Thyroid gland (tissue), 4 donors: Measurements from ENCODE around the gene CCDC34. TPM values are rescaled to one million over a fixed set of nuclear protein-coding genes. Genes with fewer than 3 reads are reported as not detected.

ENCODE experiments used
- DNase-seq, 2 donors: peaks; one replicate each; pipeline ENCODE4 v3.0.0-alpha.2; 2019
- H3K27ac ChIP-seq, 3 donors: fragments of 200-600 bp; sonication (generic); 1 replicate in 2 of 3; 2 replicates in 1 of 3; pipeline ENCODE4 v1.5.1; 2016 to 2019; ENCODE audit warnings: mild to moderate bottlenecking in 1 of 3, moderate library complexity in 1 of 3
- H3K27me3 ChIP-seq: fragments of 200-600 bp; sonication (generic); one replicate; pipeline ENCODE4 v1.5.1; 2019
- H3K36me3 ChIP-seq, 2 donors: fragments of 200-600 bp; sonication (generic); one replicate each; pipeline ENCODE4 v1.5.1; 2016 to 2019
- H3K4me1 ChIP-seq, 2 donors: fragments of 200-600 bp; sonication (generic); one replicate each; pipeline ENCODE4 v1.5.1; 2017 to 2019
- H3K4me3 ChIP-seq, 3 donors: fragments of 200-600 bp; sonication (generic); replicated peaks in 1 of 3; 1 replicate in 2 of 3; 2 replicates in 1 of 3; pipeline ENCODE4 v1.5.1; 2016; ENCODE audit warnings: mild to moderate bottlenecking in 1 of 3
- H3K9me3 ChIP-seq: fragments of 200-600 bp; sonication (generic); one replicate; pipeline ENCODE4 v1.5.1; 2017
- CTCF ChIP-seq, 6 experiments: fragments of 200-600 bp in 3 of 6; fragments of 450-650 bp in 3 of 6; sonication (generic) in 3 of 6; IDR thresholded peaks; one replicate each; pipeline ENCODE4 v1.5.1; 2016 to 2019; ENCODE audit warnings: antibody characterized with exemption in 6 of 6, mild to moderate bottlenecking in 2 of 6, inconsistent platforms in 1 of 6, moderate library complexity in 1 of 6
- POLR2A ChIP-seq, 2 donors: fragments of 450-650 bp; IDR thresholded peaks; one replicate each; pipeline ENCODE4 v1.6.1; 2017; ENCODE audit warnings: antibody characterized with exemption in 2 of 2, mild to moderate bottlenecking in 2 of 2, moderate library complexity in 1 of 2
- WGBS, 2 donors: methylation state at CpG; one replicate each; pipeline ENCODE4 v1.1.5; 2017; 5-methylcytosine and 5-hydroxymethylcytosine counted together
- intact Hi-C: fragments of 100-400 bp; cut with DNase I; formaldehyde crosslinking; loops from one replicate; pipeline ENCODE4 v1.15.1; 2023
- total RNA-seq, 4 donors: library from RNA; depleted of rRNA; stranded (reverse); fragments of >200 nt; gene quantifications; one replicate each; pipeline ENCODE4 v1.2.3, GENCODE V29; 2016

CCDC34 gene
- total RNA-seq, 4 donors from 2014 or later = 2.1 to 4.6 (median 3.9) TPM

GRCh38 chr11:27397624-27398399 lies 34.8 kb upstream of the CCDC34 start:
- WGBS, 2 donors = 80 to 85% methylated on average over 9 of the region's 9 CpGs
- H3K9me3 ChIP-seq = no peaks in the 10 kb centered on the region
- no peak for TF ChIP-seq CTCF (IDR thresholded peaks at IDR 0.05)
- TF ChIP-seq POLR2A (IDR thresholded peaks at IDR 0.05) = no peak
- intact Hi-C loops = no loop called here
- H3K4me1 ChIP-seq = peaks cover 6 to 18% of the 10 kb centered on the region in 2 donors
- no peak overlapping the region for H3K4me3 ChIP-seq
- no peak for DNase-seq
- H3K27ac ChIP-seq = no peak overlapping the region
- H3K27me3 ChIP-seq = no peaks in the 10 kb centered on the region
- H3K36me3 ChIP-seq = no peaks in the 10 kb centered on the region

- H3K4me1 ChIP-seq = peaks cover 16 to 22% of the 10 kb centered on the region in 2 donors
- intact Hi-C loops = no loop called here
These were observed 33.3 kb upstream of the CCDC34 start for GRCh38 chr11:27396259-27396839.

GRCh38 chr11:27395556-27396258 lies 32.7 kb upstream of the CCDC34 start:
- intact Hi-C loops = no loop called here
- H3K27ac ChIP-seq = peak overlapping the region in 1 of 3 donors; percentile 5
- no peaks in the 10 kb centered on the region for H3K36me3 ChIP-seq
- H3K27me3 ChIP-seq = no peaks in the 10 kb centered on the region
- peaks cover 16 to 22% of the 10 kb centered on the region in 2 donors for H3K4me1 ChIP-seq
- H3K9me3 ChIP-seq = no peaks in the 10 kb centered on the region
- WGBS, 2 donors = 68 to 72% methylated on average over 7 of the region's 7 CpGs
- H3K4me3 ChIP-seq = no peak overlapping the region
- DNase-seq = peak; percentile 35 to 44
- no peak for TF ChIP-seq CTCF (IDR thresholded peaks at IDR 0.05)

More at GRCh38 chr11:27396259-27396839, 33.3 kb upstream of the CCDC34 start:
- TF ChIP-seq POLR2A (IDR thresholded peaks at IDR 0.05) (no peak), CTCF (IDR thresholded peaks at IDR 0.05) (no peak)
- Histone ChIP-seq H3K36me3 (no peaks in the 10 kb centered on the region), H3K27me3 (no peaks in the 10 kb centered on the region), H3K9me3 (no peaks in the 10 kb centered on the region), H3K27ac (no peak overlapping the region), H3K4me3 (no peak overlapping the region)
- WGBS, 2 donors = 81 to 85% methylated on average over 3 of the region's 3 CpGs
- no peak for DNase-seq

- H3K36me3 ChIP-seq = no peaks in the 10 kb centered on the region
- TF ChIP-seq CTCF (IDR thresholded peaks at IDR 0.05) = no peak
- no peak for TF ChIP-seq POLR2A (IDR thresholded peaks at IDR 0.05)
- H3K27me3 ChIP-seq = no peaks in the 10 kb centered on the region
- intact Hi-C loops = no loop called here
- DNase-seq = no peak
- no peak overlapping the region for H3K27ac ChIP-seq
- 88 to 90% methylated on average over 4 of the region's 4 CpGs for WGBS, 2 donors
- H3K4me3 ChIP-seq = no peak overlapping the region
- no peaks in the 10 kb centered on the region for H3K9me3 ChIP-seq
- H3K4me1 ChIP-seq = peaks cover 16 to 22% of the 10 kb centered on the region in 2 donors
These were observed 31.8 kb upstream of the CCDC34 start for GRCh38 chr11:27394781-27395228.
